NCI-H128 (cell line): Measurements from ENCODE around the gene UNC5B.

ENCODE experiments used
- DNase-seq: peaks from one replicate; lab custom pipeline; 2025; ENCODE audit not compliant: unreplicated experiment; lab: John Stamatoyannopoulos, UW

UNC5B gene

DNA sequence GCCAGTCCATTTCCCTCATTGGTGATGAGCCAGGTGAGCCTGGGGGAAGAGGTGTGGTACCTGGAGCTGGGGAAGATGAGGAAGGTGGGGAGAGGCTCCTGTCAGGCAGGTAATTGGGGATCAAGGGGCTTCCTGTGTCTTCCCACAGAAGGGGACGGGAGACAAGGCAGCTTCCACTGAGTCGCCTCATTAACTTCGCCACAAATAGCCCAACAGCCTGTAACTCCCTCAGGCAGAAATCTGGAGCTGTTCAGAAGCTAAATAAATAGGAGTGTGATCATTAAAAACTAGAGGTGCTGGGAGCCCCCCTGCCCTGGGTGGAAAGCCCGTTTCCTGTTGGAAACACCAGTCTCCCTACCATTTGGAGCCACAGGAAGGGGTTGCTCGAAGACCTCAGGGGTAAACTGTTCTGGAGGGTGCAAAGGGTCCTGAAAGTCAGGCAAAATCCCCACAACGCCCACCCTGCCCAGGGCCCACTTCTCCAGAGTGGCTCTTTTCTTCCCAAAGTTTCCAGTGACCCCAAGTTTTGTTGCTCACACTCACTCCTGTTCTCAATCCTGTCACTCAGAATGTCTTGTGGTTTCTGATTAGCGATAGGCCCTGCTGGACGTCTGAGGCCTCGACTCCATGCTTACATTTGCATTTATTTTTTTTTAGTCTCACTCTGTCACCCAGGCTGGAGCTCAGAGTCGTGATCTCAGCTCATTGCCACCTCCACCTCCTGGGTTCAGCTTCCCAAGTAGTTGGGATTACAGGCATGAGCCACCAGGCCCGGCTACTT lies 25.7 kb downstream of the UNC5B start:
- no peak for DNase-seq

DNA sequence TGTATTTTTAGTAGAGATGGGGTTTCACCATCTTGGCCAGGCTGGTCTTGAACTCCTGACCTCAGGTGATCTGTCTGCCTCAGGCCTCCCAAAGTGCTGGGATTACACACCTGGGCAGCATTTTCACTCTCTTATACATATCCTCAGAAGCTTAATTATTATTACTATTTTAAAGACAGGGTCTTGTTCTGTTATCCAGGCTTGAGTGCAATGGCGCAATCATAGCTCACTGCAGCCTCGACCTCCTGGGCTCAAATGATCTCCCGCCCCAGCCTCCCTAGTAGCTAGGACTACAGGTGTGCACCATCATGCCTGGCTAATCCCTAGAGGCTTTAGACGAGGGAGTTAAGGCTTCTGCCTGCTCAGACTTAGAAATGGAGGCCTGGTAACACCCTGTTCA lies 26.3 kb downstream of the UNC5B start:
- DNase-seq = no peak

DNA sequence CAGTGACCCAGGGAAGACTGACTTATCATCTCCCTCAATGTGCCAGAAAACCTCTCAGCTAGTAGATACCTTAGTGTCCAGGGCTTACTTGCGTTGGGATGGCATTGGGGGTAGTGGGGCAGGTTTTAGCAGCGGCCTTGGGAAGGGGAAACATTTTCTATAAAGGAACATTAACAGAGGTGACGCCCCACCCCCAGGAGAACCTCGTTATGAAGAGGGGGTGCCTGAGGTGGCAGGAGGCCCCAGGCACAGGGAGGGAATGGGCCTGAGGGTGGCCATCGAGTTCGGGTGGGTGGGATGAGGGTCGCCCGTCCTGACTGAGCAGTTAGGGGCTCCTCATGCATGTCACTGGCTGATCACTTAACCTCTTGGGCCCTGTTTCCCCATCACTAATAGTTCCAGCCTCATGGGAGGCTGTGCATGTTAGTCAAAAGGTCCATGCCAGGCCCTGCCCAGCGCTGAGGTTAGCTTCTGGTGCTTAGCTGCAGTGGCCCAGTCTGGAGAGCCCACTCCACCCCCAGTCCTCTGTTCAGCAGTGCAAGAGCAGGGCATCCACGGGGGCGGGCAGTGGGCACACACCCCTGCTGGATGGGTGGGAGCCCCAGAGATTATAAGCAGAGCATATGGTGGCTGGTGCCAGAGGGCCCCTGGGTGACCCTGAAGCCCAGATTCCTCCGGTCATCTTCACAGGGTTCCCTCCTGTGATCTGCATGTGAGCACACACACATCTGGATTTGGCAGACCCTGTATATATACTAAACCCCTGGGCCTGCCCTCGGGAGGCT lies 27.0 kb downstream of the UNC5B start:
- DNase-seq = no peak

DNA sequence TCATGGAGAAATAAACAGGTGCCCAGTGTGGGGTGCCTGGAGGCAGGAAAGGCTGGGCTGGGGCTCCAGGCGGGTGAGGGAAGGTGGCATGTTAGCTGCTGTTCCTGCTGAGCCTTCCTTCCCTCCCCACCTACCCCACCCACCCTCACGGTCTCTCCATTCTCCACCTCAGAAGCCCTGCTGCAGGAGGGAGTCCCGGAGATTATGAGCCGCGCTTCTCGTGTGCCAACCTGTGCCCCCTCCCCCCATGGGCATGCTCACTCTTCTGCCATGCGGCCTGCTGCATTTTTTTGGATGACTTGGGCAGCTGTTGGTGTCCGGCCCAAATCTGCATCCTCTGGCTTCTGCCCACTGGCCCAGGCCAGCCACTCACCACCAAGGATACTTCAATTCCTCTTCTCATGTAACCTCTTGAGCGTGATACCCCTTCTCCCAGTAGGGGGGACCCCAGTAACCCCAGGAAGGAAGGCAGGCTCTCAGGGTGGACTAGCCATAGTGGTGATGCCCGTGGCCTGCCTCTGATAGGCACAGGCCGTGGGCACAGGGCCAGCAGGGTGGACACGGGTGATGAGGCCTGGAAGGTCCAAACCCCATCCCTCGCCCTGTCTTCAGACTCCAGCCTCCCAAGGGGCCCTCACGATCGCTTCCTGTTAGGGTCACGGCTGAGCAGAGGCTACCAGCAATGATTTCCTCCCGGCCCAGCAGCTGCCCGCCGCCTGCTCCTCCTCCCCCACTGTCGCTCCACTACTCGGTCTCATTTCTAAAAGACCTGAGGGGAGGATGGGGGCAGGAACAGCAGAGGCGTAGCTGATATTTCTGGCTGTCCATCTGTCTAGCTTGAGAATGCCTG lies 27.8 kb downstream of the UNC5B start:
- DNase-seq = no peak

DNA sequence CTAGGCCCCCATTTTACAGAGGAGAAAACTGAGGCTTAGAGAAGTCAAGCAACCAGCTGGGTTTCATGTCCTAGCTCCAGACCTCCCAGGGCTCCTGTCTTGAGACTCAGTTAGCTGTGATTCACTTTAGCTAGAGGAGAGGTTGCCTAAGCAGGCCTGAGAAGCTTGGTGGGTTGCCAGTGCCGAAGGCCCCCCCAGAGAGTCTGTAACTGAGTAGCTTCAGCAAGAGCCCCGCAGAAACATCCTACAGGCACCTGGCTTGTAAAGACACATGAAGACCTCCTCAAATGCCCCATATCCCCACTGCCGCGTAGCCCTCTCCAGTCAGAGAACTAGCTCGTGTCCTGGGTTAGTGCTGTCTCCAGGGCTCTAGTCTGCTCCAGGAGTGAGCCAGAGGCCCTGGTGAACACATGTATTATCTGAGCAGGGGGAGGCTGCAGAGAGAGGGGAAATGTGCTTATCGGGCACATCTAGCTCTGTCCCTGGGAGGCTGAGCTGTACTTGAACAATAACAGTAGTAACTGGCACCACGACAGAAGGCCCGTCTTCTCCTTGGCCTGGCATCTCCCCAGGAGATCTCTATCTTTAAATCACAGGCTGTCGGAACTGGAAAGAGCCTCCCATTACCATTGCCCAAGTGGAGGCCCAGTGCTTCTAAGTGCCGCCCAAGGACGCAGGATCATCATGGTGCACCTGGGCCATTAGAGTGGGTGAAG lies 28.9 kb downstream of the UNC5B start:
- DNase-seq = no peak

DNA sequence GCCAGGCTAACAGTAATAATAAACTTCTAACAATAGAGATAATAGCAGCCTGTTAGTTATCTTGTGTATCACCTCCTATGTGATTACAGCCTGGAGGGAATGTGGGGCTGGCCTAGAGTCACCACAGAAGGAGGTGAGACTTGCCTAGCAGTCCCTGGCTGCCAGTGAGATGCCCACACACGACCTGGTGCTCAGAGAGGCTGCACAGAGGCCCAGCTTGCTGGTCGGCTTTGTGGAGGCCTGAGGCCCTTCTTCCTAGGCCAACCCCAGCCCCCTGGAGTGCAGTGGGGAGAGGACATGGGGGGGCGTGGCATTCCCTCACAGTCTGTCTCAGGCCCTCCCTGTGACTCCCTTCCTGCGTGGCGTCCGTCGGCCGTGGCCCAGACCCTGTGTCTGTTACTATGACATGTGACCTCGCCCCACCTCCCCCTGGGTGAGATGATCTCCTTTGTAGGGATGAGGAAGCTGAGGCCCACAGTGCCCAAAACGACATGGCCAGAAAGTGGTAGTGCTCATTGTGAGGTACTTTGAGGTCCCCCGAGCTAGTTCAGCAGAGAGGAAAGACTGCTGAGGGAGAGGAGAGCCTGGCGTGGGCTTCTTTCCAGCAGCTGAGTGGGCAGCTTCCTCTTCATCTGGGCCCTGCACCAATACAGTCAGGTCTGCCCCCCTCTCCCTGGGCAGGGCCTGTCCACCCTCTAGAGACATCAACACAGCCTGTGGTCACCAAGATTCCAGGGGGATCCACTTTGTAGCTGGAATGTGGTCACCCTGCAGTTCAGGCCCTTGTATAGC lies 29.7 kb downstream of the UNC5B start:
- no peak for DNase-seq

DNA sequence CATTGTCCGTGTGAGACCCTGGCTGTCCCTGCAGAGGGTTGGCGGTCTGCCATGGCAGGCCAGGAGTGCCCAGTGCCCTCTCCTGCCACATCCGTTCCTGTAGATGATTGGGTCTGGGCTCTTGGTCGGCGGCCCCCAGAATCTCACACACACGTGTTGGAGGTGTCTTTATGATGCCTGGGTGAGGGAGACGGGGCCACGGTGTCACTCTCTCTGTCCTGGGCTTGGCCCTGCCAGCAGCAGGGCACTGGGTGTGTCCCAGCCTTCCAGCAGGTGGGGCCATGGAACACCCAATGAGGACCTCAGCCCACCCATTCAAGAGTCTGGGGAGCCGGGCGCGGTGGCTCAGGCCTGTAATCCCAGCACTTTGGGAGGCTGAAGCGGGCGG lies 30.2 kb downstream of the UNC5B start:
- DNase-seq = no peak

DNA sequence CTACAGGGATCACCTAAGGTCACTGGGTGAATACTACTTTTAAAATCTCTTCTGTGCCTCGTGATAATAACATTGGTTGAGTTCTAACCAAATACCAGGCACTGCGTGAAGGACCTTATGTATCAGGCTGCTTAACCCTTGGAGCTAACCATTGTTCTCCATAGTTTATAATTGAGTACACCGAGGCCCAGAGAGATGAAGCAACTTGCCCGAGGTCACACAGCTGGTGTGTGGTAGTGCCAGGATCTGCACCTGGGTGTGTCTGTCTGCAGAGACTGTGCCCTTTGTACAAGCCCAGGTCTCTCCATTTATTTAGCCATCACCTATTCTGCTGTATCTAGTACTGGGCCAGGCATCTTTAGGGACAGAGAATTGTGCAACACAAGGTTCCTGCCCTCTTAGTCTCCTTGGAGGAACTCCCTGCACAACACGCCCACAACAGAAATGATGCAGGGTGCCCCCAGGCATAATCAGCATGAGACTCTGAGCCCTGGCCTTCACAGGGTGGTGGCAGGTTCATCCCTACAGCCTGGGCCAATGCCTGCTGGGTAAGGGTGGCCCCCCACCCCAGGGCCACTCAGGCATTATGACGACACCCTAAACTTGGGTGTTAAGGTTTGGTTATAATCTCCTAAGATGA lies 31.5 kb downstream of the UNC5B start:
- no peak for DNase-seq

DNA sequence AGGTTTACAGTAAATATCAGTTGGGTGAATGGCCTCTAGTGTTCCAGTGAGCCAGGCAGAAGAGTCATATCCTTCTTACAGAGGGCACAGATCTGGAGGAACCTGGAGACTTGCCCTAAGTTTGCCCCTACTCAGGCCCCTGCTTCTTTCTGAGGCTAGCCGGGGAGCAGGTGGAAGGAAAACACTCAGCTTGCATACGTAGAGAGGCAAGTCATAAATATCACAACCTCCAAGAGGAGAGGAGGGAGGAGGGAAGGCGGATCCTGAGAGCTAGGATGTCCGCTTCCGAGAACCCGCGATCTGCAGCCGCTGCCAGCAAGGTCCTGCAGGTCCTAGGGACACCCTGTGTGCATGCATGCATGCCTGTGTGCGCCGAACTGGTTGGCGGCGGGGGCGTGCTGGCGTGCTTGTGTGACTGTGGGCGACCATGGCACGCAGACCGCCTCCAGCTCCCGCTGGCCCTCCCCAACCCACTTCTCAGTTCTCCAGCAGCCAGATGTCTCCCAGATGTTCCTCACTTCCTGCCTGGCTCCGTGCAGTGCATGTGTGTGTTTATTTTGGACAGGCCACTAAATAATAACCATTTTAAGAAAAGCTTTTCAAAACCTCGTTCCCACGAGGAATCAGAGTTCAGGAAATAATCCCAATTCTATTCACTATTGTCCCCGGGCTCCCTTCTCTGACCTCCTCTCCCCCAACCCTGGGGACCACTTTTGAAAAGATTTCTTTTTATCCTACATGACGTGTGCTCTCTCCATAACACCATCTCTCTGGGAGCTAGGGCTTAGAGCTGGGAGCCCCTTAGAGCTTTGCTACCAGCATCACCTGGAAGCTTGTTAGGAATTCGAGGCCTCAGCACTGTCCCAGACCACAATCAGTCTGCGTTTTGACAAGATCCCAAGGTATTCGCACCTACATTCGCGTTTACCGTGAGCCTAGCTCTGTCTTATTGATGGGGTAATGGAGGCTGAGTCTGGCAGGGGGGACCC lies 32.4 kb downstream of the UNC5B start:
- no peak for DNase-seq

DNA sequence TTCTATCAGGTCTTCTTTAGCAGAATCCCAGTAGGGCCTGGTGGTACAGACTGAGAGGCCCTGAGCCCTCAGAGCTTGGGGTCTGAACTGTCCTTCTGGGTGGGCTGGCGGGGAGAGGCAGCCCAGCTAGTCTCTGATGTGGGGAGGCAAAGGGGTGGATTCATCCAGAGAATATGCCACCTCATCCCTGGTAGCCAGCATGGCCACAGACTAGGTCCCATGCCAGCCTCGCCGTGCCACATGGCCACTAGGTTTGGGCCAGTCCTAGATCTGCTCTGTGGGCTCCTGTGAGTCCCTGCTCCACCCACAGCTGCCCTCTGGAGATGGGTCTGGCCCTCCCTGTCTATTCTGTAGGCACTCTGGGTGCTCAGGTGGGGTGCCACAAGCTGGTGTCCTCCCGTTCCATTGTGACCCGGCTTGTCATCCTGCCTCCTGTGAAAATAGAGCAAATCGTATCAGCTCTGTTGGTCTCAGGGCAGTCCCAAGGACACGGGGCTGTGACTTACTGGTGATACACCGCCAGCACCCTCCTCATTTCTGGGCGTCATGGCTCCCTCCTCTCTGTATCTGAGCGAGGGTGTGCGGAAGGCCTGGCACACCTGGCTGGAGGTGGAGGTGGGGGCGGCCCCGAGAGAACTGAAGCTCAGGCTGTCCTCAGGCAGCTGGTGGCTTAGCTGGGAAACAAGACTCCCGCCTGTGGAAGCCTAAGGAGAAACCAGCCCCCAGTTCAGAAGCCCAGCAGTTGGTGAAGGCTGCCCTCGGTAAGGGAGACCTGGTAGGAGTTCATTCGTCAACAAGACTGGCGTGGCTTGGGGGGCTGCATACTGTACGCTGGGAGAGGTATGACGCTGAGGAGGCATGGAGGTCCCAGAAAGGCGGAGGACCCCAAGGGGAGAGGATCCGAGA lies 33.3 kb downstream of the UNC5B start:
- no peak for DNase-seq

DNA sequence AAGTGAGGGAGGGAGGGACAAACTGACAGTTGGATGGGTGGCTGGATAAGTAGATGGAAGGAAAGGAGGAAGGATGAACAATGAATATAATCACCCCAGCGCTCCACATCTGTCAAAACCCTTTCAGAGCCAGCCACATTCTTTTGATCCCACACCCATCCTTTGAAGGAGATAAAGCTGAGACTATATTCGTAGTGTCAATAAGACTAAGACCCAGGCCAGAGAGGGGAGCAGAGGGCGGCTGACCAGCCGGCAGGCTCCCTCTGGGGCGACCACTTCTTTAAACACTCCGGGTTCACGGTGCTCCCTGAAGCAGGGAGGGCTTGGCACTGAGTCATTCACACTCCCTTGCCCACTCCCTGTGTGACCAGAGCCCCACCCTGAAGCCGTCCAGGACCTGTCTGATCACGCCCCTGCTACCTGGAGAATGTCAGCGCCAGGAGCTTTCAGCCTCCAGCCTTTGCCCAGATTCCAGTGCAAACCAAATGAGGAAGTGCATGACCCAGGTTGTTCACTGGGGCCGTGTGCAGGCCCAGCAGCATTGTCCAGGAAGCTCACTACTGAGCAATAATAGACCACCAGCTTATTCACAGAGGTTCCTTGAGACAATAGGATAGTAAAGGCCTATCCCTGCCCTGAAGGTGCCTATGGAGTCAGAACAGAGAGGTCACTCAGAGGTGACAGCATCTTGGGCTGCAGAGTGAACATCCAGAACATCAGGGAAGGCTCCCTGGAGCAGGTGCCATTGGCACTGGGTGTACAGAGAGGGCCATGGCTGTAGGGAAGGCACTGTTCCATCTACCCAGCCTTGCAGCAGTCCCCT lies 34.4 kb downstream of the UNC5B start:
- no peak for DNase-seq

DNA sequence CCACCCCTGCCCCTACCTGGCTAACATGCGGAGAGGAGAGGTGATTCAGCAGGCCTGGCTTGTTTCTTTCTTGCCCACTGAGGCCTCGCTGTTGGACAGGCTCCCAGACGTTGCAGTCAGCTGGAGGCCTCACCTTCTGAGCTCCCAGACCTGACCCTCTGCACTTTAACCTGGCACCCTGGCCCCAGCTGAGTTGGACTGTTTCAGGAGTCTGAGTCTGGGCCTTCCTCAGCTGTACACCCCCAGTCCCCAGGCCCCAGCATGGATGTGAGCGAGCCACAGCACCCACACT lies 35.0 kb downstream of the UNC5B start:
- no peak for DNase-seq

DNA sequence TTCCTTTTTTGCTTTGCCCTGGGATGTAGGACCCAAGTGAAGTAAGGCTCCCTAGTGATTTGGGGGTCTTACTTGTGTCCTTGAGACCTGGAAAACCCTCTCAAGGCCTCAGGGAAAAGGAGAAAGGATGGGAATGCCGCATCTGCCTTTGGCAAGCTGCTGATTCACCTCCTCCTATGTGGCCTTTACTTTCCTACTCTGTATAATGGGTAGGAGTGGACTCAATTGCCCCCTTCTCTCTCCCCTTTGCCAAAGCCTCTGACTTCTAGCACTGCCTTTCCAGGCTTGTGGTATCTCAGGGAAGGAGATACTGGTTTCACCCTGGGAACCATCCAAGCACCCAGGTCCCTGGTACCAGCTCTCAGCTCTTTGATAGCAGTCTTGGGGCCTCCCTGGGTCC lies 35.4 kb downstream of the UNC5B start:
- DNase-seq = no peak

DNA sequence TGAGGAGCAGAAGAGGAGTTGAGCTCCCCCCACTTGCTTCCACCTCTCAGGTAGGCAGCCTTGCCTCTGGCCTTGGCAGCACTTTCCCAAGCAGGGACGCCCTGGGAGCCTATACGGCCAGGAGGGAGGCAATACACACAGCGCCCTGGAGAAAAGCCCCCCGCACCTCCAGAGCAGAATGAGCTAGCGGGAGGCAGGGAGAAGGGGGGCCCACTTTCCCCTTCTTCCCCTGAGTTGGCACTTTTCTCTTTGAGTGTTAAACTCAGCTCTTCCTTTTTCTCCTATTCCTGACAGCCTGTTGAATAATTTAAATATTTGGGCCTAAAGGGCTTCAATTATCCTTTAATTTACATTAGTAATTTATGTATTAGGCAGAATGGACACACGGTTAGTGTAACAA lies 35.8 kb downstream of the UNC5B start:
- DNase-seq = no peak

DNA sequence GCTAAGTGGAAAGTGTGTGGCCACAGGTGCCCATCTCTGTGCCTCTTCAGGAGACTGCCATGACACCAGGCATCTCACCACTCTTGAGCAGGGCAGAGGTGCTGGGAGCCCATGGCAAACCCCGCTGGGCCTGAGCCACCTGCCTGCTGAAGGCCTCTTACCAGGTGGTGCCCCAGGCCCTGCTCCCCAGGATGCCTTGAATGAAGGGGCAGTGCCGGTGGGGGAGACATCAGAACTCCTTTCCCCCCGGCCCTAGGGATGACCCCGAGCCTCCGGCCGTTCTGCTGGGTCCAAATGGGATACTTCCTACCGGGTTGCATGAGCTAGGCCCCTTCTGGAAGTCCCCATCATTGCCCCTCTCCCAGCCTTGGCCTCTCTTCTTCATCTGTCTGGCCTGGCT lies 37.6 kb downstream of the UNC5B start:
- DNase-seq = no peak

DNA sequence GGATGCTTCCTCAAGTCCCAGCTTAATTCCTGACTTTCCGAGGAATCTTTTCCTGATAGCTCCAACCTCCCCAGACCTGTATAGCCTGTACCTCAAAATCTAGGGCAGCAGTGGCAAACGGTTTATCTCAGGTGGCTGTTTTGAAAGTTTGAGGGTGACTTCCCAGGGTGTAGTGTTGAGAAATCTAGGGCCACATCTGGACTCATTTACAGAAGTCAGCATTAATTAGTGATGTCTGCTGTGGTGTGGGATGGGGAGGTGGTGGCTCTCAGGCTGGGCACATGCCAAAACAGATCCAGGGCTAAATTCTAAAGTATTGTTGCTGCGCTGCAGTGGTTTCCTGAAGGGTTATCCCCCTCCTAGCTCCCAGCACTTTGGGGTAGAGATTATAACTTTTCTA lies 38.0 kb downstream of the UNC5B start:
- no peak for DNase-seq

DNA sequence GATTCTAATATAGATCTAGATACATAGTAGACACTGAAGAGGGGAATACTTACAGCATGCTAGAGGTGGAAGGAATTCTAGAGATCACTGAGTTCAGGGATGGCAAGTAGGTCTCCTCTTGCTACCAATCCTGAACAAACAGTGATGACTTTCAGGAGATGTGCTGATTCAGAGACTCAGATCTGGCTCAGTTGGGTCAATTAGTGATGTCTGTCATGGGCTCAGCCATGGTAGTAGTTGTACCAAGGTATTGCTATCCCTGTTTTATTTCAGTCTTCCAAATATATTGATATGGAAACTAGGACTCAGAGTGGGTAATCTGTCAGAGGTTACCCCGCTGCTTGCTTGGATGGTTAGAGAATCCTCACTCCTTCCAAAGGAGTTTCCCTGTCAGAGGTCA lies 38.5 kb downstream of the UNC5B start:
- DNase-seq = no peak
